Activated CD8-positive, alpha-beta T cell treated with anti-CD3 and anti-CD28 coated beads for 36 hours (primary cell): ENCODE data around the gene NKD1. TPM values are rescaled to one million over a fixed set of nuclear protein-coding genes. Genes with fewer than 3 reads are reported as not detected.

Experiments used
- ATAC-seq: fragments of 200-7000 bp; cut with Tn5 transposase; one replicate; pipeline ENCODE4 v1.10.0; 2021; ENCODE audit warnings: mild to moderate bottlenecking, moderate library complexity
- CTCF ChIA-PET: fragments of 350-600 bp; sonication (Branson Sonifier 250); formaldehyde crosslinking; loops from one replicate; lab custom pipeline; 2021; ENCODE audit warnings: antibody characterized with exemption; lab: Charles Lee
- POLR2A ChIA-PET: fragments of 350-600 bp; sonication (Branson Sonifier 250); formaldehyde crosslinking; loops from one replicate; lab custom pipeline; 2021; ENCODE audit warnings: antibody characterized with exemption; lab: Charles Lee
- DNase-seq: peaks from one replicate; pipeline ENCODE4 v3.0.0-alpha.2; 2020
- H3K27ac Mint-ChIP-seq: one replicate; pipeline ENCODE4 v1.8.0; 2021; ENCODE audit warnings: mild to moderate bottlenecking, mixed read lengths
- H3K27me3 Mint-ChIP-seq: one replicate; pipeline ENCODE4 v1.8.0; 2021; ENCODE audit warnings: mixed read lengths
- H3K36me3 Mint-ChIP-seq: one replicate; pipeline ENCODE4 v1.8.0; 2021; ENCODE audit warnings: low read depth, mixed read lengths
- H3K4me1 Mint-ChIP-seq: one replicate; pipeline ENCODE4 v1.8.0; 2021; ENCODE audit warnings: low read depth, mixed read lengths
- H3K4me3 Mint-ChIP-seq: one replicate; pipeline ENCODE4 v1.8.0; 2021; ENCODE audit warnings: mild to moderate bottlenecking, moderate library complexity, mixed read lengths
- H3K9me3 Mint-ChIP-seq: one replicate; pipeline ENCODE4 v1.8.0; 2021; ENCODE audit warnings: mixed read lengths
- intact Hi-C: fragments of 100-400 bp; cut with micrococcal nuclease; formaldehyde crosslinking; loops from one replicate; pipeline ENCODE4 v1.10.0; 2022
- total RNA-seq, 2 experiments: library from RNA; stranded (reverse); gene quantifications; one replicate each; pipeline ENCODE4 v1.2.3, GENCODE V29; 2021
- TF ChIP-seq, protein P1 (sequence below): fragments of 200-600 bp; IDR thresholded peaks from one replicate; pipeline ENCODE4 v1.8.0; 2022; ENCODE audit warnings: antibody characterized with exemption, mild to moderate bottlenecking

Gene NKD1
- total RNA-seq, 2 experiments from 2014 or later: 1.9 to 3.6 TPM

DNA sequence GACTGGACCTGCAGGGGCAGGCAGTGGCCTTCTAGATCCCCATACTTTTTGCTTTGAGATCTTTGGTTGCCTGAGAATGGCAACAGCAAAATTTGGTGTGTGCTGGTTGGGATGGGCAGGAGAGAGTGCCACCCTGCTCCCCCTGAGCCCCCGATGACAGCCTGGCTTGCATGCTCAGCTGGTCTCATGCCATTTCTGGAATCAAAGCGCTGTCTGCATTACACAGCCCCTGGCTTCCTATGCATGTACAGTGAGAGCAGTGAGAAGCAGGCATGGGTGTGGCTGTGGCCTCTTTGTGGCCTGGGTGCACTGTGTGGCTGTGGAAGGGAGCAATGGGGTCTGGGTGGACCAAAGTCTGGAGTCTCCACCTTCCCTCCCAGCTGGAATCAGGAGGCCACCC, 47.7 kb downstream of the NKD1 start:
- ATAC-seq (no peak), DNase-seq (no peak)
- Mint-ChIP-seq H3K4me3 (no peak overlapping the region), H3K36me3 (no peaks in the 10 kb centered on the region), H3K27me3 (no peaks in the 10 kb centered on the region), H3K27ac (no peak overlapping the region), H3K9me3 (no peaks in the 10 kb centered on the region), H3K4me1 (peaks cover 17% of the 10 kb centered on the region)
- CTCF ChIA-PET: no interaction called here
- POLR2A ChIA-PET: no interaction called here
- intact Hi-C loops: no loop called here
- TF ChIP-seq, protein P1, sequence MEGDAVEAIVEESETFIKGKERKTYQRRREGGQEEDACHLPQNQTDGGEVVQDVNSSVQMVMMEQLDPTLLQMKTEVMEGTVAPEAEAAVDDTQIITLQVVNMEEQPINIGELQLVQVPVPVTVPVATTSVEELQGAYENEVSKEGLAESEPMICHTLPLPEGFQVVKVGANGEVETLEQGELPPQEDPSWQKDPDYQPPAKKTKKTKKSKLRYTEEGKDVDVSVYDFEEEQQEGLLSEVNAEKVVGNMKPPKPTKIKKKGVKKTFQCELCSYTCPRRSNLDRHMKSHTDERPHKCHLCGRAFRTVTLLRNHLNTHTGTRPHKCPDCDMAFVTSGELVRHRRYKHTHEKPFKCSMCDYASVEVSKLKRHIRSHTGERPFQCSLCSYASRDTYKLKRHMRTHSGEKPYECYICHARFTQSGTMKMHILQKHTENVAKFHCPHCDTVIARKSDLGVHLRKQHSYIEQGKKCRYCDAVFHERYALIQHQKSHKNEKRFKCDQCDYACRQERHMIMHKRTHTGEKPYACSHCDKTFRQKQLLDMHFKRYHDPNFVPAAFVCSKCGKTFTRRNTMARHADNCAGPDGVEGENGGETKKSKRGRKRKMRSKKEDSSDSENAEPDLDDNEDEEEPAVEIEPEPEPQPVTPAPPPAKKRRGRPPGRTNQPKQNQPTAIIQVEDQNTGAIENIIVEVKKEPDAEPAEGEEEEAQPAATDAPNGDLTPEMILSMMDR: no peak

DNA sequence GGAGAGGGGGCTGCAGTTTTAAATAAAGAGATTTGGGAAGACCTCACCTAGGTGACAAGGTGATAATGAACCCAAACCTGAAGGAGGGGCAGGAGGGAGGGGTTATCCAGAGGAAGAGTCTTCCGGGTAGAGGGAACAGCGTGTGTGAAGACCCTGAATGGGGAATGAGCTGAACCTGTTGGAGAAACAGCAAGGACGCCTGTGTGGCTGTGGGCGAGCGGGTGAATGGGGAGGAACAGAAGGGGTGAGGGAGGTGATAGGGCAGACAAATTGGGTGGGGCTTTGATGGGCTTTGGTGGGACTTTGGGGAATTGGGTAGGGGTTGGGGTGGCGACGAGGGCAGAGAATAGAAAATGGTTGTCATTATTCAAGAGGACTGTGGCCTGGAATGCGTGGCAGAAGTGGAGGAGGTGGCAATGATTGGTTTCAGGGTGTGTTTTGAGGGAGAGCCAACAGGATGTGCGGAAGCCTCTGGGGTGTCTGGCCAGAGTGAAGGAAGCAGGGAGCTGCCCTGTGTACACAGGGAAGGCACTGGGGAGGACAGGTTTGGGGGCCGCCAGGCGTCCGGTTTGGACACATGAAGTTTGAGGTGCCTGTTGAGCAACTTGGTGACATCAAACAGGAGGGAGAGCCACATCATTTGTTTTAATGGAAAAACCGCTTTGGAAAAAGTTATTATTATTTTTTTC, 48.7 kb downstream of the NKD1 start:
- intact Hi-C loops: no loop called here
- no peaks in the 10 kb centered on the region for H3K36me3 Mint-ChIP-seq
- H3K27ac Mint-ChIP-seq: no peak overlapping the region
- DNase-seq (no peak), ATAC-seq (no peak)
- CTCF ChIA-PET: no interaction called here
- peaks cover 19% of the 10 kb centered on the region for H3K4me1 Mint-ChIP-seq
- POLR2A ChIA-PET: no interaction called here
- H3K9me3 Mint-ChIP-seq: no peaks in the 10 kb centered on the region
- no peaks in the 10 kb centered on the region for H3K27me3 Mint-ChIP-seq
- TF ChIP-seq, protein P1: no peak
- no peak overlapping the region for H3K4me3 Mint-ChIP-seq

DNA sequence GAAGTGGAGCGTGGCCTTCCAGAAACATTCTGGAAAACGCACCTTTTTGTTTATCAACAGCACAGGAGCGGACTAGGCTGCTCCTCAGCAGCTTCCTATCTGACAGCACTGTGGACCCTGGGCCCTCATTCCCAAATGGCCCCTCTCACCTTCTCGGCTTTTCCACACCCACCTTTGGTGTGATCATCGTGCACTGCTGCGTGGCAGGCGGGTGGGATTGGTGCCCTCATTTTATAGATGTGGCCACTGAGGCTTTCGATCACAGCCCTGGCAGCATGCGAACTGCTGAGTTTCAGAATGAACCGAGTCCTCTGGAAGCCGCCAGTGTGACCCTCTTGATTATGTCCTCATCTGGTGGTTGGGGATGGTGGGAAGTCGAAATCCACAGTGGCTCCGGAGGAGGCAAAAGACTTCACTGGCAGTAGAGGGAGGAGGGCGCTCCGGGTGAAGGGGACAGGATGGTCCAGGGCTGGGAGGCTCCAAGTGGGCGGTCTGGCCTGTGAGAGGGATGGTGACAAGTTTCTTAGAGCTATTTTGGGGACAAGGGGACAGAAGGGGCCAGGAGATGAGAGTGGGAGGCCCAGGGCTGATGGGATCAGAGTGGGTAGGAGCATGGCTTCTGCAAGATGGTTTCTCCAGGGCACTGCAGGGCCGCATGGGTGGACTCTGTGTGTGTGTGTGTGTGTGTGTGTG, 49.5 kb downstream of the NKD1 start:
- intact Hi-C loops: no loop called here
- Mint-ChIP-seq H3K27ac (no peak overlapping the region), H3K9me3 (no peaks in the 10 kb centered on the region), H3K36me3 (no peaks in the 10 kb centered on the region), H3K4me3 (no peak overlapping the region), H3K4me1 (peaks cover 24% of the 10 kb centered on the region), H3K27me3 (no peaks in the 10 kb centered on the region)
- TF ChIP-seq, protein P1: no peak
- ATAC-seq: no peak
- no peak for DNase-seq
- CTCF ChIA-PET: no interaction called here
- POLR2A ChIA-PET: no interaction called here

DNA sequence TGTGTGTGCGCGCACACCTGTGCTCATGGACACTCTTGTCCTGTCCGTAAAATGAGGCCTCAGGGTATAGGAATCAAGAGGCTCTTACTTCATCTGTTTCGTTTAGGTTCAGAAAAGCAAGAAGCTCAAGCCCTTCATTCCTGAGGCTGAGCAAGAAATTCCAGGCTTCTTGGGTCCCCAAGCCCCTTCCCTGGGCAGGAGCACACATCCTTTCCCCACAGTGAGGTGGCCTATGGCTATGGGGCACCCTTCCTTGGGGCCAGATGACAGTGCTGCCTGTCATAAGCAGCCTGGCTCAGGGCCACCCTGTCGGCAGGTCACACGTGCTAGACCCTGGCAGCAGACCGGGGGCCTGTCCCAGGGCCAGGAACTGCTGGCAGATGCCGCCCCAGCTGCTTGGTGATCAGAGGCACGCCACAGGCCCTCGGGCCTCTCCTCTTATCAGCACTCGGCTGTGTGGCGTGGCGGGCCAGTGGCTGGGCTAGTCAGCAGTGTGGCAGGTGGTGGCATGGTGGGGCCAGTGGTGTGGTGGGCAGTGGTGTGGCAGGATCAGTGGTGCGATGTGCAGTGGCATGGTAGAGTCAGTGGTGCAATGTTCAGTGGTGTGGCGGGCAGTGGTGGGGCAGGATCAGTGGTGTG, 50.2 kb downstream of the NKD1 start:
- POLR2A ChIA-PET: no interaction called here
- peaks cover 30% of the 10 kb centered on the region for H3K4me1 Mint-ChIP-seq

More for the DNA sequence above, 50.2 kb downstream of the NKD1 start:
- TF ChIP-seq, protein P1: no peak
- DNase-seq (no peak), ATAC-seq (no peak)
- CTCF ChIA-PET: no interaction called here
- Mint-ChIP-seq H3K4me3 (no peak overlapping the region), H3K27ac (no peak overlapping the region), H3K27me3 (no peaks in the 10 kb centered on the region), H3K9me3 (no peaks in the 10 kb centered on the region), H3K36me3 (no peaks in the 10 kb centered on the region)
- intact Hi-C loops: no loop called here
